Inflammatory macrophage treated with lipopolysaccharide for 1 hour (primary cell): ENCODE data around the gene SERPIND1.
"Not testable (repeated sequence)": the region's sequence is repeated elsewhere in the genome, so short reads cannot be mapped to it uniquely, and the experiment has no call there.

Experiments
- DNase-seq, 2 donors: peaks; one replicate each; pipeline ENCODE4 v3.0.0-alpha.2; 2020 to 2022

SERPIND1 gene, protein sequence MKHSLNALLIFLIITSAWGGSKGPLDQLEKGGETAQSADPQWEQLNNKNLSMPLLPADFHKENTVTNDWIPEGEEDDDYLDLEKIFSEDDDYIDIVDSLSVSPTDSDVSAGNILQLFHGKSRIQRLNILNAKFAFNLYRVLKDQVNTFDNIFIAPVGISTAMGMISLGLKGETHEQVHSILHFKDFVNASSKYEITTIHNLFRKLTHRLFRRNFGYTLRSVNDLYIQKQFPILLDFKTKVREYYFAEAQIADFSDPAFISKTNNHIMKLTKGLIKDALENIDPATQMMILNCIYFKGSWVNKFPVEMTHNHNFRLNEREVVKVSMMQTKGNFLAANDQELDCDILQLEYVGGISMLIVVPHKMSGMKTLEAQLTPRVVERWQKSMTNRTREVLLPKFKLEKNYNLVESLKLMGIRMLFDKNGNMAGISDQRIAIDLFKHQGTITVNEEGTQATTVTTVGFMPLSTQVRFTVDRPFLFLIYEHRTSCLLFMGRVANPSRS

DNA sequence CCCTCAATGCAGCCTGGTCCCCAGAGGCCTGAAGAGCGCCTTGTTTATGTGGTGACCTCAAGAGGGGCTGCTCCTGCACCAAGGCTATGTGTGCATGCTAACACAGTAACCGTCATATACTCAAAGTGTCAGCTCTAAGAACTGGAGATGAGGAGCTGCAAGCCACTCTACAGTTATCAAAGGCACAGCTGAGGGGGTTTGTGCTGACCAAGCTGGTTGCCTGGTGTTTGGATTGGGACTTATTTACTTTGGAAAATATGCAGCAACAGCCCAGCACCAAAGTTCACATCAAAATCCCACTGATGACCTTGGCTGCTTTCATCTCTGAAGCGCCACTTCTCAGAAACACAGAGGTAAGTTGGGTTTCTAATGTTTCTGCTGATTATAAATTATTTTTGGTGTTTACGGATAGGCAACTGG, at the start of gene SERPIND1:
TSS of gene SERPIND1 (plus strand) at position 321 of the 420 bp plus-strand sequence. CDS start 5,200 bp downstream, outside the sequence.
- DNase-seq, result no peak

DNA sequence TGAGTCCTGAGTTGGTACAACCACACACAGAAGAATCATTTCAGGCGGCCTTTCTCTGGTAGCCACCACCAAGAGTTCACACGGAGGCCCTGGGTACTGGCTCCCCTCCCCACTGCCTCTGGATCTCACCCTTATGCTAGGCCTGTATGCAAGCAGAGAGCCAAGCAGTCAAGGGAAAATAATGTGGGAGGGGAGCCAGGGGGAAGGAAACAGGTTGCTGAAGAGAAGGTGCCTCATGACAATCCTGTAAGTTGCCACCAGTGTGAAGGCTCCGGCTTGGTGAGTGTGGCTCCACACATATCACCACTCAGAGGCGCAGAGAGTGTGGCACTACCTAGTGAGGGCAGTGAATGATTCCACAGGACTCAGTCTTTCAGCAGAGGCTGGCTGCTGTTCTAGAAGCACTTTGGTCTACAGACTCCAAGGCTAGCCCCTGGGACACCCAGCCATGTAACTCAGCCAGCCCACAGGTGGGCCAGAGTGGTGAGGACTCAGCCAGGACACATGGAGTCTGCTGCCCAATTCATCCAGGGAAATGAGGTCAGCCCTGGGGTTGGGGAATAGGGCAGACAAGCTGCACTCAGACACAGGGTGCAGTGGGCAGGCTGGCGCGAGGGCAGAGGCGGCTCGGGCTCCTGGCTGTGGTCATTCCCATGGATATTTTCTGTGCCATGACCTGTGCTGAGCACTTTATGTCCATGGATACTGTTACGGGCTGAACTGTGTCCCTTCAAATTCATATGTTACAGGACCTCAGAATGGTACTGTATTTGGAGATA, 49.0 kb upstream of the SERPIND1 start:
- no peak for DNase-seq

DNA sequence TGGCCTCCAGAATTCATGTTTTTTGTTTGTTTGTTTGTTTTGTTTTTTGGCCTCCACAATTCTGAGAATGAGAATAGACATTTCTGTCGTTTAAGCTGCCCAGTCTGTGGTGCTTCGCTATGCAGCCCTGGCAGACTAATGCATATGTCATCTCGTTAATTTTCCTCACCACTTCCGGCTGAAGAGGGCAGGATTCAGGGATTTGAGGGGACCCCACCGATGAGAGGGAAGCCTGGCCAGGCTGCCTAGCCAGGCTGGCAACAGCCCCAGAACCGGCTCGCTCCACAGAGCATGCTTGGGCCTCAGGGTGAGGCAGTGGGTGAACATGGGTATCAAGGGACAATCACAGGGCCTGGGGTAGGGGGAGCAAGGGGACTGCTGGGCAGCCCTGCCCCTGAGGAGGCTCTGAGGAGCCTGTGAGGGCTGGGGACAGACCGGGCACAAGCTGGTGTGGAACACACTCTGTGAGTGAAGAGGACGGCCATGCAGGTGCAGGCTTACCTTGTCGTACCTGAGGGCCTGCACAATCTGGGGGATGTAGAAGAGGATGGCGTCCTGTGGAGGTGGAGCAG, 47.8 kb upstream of the SERPIND1 start:
- DNase-seq, result no peak

DNA sequence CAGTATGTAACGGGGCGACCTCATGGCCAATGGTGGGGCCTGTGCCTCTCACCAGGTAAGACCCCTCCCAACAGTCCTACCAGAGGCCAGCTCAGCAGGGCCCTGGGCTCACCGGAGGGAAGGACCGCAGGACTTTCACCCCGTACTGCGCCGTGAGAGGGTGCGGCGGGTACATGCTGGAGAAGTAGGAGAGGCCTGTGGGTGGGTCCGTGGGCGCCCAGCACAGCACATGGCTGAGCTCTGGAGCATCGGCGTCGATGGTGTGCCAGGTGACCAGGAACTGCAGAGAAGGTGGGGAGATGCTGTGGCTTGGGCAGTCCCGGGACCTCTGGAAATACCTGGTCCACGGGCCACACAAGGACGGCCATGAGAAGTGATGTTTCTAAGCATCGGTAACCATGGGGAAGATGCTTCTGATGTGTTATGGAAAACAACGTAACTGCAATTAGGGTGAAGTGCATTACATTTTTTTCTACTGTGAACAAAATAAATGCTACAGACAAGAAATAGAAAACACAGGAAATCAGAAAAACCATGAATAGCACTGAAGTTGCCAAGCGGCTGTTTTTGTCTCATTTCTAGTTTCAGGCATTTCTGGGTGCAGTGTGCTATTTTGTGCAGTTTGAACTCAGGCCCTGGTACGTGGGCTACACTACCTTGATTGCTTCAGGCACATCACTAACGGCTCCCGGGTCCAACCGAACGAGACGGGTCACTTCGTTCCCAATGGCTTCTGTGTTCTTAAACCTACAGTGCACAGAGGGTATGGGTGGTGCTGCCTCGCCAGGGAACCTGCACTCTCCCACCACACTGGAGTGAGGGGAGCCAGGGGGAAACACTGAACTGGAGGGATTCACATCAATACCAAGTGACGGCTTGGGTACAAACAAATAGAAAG, 46.5 kb upstream of the SERPIND1 start:
- no peak for DNase-seq

DNA sequence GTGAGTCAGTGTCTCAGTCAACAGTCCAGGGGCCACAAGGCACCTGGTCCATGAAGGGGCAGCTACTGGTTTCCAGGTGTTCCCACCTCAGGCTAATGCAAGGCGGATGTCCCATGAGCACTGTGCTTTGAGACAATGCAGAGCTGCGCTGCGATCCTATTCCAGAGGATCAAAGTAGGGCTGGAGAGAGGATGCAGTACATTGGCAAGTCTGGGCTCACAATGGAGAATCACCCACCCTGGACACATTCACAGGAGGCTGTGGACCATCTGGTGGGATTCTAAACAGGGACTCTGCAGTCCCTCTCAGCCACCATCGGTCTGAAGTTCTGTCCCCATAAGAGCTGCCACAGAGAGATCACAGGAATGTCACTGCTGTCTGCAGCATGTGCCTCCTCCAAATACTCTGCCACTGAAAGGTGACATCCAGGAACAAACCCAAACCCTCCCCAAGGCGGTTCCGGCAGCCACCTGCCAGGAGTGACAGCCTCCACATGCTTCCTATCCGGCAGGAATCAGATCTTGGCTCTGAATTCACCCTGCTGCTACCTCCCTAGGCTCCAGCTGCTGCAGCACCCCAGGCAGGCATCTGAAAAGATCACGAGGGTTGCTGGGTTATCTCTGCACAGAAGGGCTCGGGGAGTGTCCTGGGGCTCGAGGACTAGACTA, 45.3 kb upstream of the SERPIND1 start:
- no peak for DNase-seq

DNA sequence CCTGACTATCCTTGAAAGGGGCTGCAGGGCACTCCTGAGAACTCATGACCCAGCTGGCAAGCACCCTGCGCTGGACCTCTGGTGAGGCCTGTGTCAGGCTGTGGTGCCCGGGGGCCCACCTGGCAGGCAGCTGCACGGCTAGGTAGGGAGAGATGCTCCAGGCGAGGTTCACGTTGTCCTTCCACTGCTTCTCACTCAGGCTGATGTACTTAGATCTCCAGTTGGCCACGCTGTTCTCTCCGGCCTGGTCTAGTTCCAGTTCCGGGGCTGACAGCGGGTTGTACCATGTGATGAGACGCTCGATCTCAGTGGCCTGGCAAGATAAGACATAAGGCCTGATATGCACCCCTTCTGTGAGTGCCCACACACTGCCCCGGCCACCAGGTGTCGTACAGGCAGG, 44.7 kb upstream of the SERPIND1 start:
- no peak for DNase-seq

DNA sequence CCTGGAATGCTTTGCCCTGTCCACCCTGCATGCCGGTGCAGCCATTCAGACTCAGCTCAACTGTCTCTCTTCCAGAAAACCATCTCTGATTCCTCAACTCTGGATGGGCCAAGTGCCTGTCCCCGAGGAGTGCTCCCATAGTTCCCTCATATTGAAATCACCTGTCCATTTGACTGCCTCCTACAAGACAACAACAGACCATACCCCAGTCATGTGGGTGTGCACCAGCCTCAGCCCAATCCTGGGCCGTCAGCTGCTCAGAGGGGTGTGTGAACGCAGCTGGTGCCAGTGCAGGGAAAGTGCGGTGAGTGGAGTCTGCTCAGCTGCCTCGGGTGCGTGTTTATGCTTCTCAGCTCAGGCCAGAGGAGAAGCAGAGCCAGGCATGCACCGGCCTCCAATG, 41.5 kb upstream of the SERPIND1 start:
- DNase-seq, result not testable (repeated sequence)

DNA sequence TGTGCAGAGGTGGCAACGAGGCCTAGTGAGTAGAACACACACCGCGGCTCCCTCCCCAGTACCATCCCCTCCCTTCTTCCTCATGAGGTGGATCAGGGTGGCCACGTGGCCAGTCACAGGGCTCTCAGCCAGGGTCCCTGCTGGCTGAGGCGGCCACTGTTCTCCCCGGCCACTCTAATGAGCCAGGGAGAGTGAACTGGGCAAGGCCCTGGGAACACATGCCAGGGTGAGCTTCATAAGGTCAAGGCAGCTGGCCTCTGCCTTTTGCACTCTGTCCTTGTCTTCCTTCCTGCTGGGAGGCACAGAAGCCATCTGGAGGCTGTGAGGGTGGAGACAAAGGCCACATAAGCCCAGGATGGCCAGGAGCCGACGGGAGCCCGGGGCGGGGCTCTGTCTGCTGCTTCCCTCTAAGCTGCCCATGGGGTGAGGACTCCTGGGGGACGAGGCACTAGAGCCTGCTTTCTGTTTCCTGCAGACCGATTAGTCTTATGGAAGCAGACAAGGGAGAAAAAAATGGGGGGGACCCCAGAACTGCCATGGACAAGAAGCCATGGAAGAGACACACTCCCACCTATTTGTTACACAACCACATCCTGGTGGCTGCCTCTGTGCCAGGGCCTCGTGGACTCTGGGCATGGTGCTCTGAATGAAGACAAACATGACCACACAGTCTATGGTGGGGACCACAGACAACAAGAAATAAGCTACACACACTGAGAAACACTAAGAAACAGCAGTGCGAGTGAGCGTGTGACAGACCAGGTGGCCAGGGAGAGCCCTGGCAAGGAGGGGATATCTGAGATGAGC, 38.4 kb upstream of the SERPIND1 start:
- DNase-seq, result not testable (repeated sequence)

DNA sequence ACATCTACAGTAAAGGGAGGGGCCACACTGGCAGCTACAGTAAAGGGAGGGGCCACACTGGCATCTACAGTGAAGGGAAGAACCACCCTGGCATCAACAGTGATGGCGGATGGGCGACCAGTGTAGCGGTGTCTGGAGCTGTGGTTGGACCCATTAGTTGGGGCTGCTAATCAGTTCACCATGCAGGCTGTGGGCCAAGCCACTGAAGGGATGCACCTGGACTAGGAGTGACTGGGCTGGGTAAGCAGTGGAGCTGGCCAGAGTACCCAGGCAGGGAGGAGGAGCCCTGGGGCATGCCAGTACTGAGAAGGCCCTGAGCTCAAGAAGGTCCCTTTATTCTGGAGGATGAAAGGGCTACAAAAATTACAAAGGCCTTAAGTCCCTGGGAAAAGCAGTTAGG, 37.0 kb upstream of the SERPIND1 start:
- DNase-seq, result not testable (repeated sequence)

DNA sequence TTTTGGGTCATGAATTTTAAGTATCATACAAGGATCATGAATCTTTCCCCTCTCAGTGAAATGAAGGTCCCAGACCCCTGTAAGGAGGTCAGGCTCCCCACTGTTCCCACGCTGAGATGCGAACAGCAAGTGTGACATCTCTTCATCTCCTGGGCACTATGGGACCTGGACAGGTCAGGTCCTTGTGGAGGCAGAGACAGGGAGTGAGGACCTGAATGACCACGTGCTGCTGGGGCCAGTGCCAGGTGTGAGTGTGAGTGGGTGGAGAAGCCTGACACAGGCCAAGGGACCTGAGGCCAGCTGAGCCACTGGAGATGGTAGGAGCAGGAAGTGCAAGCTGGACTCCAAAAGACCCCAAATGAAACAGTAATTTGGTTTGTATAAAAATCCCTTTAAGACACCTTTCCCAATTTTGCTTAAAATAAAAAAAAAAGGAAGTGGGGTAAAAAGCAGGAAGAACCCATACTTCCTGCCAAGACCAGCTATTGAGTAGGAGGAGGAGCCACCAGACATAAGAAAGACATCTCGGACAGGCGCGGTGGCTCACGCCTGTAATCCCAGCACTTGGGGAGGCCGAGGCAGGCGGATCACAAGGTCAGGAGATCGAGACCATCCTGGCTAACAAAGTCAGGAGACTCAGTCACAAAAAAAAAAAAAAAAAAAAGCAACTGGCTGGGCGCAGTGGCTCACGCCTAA, 35.4 kb upstream of the SERPIND1 start:
- DNase-seq, result peak; percentile 30 to 69

DNA sequence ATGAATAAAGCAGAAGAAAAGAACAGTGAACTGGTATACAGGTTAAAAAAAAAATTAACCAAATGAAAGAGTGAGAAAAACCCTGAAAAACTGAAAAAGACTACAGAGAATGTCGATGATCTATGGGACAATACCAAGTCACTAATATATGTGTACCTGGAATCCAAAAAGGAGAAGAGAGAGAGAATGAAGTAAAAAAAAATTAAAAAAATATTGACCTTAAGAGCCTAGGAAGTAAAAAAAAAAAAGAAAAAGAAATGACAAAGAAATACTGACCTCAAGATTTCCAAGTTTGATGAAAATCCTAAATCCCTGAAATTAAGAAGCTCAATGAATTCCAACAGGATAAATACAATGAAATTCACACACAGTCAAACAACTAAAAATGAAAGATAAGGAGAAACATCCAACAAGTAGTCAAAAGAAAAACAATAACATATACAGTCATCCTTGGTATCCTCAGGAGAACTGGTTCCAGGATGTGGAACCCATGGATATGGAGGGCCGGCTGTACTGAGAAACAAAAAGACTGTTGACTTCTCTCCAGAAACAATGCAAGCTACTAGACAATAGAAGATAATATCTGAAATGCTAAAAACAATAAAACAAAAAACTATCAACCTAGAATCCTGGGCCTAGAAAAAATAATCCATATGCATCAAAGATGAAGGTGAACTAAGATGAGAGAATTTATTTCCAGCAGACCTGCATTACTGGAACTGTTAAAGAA, 33.5 kb upstream of the SERPIND1 start:
- no peak for DNase-seq

DNA sequence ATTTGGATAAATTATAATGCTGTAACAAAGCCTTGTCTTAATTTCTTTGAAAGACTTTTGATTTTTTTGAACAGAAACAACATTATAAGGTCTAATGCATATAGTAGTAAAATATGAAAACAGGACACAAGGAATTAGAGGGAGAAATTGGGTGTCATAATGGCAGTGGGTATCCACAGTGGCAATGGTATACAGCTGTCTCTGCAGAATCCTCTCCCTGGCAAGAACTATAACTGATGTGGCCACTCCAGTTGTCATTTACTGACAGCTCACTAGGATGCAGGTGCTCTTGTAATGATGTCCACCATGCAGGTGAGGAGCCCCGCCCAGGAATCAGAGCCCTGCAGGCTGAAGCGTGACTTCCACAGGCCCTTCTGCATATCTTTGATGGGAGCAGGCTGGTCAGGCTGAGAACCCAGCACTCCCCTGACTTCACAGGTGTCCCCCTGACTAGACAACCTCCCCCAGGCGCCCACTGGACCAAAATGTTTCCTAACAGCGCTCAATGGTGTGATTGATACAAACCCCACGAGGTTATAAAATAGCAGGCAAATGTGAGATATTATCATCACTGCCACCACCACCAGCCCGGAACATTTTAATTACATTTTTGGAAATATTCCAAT, 32.8 kb upstream of the SERPIND1 start:
- DNase-seq, result no peak

DNA sequence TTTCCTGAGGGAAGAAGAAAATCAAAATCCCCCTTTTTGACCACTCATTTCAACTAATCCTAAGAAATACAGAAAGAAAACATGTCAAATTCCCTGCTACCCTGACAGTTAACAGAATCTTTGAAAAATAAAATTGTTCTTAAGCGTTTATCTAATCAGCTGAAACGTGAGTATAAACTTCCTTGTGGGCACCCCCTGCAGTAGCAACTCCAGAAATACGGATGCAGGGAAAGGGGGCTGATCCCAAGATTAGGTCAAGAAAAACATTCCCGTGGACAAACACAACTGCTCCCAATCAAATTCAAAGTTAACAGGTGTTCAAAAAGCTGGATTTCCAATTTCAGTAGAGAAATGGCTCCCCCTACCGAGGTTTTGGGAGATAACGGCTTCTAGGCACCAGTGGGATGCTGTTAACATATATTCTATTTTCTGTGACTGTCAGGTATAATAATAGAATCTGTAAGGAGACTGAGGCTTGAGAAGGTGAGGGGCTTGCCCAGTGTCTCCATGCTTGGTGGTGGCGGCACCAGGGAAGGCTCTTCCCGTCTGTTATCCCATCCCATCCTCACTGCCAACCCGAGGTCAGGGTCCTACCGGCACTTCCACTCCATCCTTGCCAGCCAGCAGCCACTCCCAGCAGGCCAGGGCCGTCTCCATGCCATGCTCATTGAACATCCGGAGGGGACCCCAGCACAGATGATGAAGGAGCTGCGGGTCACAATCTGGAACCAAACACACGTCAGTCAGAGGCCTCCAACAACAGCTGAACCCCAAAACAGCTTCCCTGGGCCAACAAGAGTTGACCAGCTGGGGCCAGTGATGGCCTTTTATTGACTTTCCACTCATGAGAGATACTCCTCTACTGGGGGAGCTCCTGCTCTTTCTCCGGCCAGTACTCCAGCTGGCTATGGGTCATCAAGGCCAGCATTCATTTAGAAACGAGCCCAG, 32.0 kb upstream of the SERPIND1 start:
- DNase-seq, result peak in 1 of 2 donors; percentile 69

DNA sequence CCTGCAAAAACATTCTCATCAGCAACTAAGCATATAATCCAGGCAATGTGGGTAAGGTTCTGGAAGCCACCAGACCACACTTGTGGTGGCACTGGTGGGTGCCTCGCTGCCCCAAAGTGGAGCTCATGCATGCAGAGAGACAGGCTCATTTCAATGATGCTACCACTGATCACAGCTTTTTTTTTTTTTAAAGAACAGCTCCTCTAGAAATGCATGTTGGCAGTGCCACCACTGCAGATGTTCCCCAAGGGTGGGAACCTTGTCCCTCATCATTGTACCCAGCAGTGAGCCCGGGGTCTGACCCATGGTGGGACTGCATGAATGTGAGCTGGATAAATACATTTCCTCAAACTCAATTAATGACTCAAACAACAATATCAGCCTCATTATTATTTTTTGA, 31.1 kb upstream of the SERPIND1 start:
- DNase-seq, result no peak

DNA sequence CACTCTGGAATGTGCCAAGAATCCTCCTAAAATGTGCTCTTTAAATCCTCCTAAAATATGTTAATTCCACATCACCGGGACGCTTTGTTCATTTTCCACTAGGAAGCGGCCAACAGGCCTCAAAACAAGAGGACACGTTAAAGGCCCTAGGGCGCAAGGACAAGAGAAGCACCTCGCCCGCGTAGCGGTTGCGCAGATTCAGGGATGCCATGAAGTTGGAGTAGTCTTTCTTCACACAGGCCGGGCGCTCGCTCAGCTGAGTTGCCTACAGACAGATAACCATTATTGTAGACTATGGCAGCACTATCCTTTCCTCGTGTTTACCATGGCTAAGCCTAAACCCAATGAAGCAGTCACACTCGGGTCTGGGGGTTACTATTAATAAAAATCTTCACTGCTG, 29.5 kb upstream of the SERPIND1 start:
- DNase-seq, result no peak

DNA sequence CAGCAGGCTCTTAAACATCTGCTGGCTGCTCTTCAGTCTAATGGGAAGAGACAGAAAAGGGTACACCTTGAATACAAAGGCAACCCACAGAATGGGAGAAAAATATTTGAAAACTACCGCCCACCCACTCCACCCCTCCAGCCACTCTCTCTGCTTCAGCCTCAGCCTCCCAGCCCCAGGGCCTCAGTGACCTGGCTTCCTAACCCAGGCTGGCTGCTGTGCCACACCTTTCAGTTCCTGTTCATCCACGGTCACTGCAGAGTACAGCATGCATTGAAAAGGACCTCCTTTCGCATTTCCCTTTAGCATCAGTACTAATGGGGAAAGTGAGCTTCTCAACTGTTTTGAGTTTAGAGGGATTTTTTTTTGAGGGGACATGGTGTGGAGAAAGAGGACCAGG, 28.8 kb upstream of the SERPIND1 start:
- no peak for DNase-seq

DNA sequence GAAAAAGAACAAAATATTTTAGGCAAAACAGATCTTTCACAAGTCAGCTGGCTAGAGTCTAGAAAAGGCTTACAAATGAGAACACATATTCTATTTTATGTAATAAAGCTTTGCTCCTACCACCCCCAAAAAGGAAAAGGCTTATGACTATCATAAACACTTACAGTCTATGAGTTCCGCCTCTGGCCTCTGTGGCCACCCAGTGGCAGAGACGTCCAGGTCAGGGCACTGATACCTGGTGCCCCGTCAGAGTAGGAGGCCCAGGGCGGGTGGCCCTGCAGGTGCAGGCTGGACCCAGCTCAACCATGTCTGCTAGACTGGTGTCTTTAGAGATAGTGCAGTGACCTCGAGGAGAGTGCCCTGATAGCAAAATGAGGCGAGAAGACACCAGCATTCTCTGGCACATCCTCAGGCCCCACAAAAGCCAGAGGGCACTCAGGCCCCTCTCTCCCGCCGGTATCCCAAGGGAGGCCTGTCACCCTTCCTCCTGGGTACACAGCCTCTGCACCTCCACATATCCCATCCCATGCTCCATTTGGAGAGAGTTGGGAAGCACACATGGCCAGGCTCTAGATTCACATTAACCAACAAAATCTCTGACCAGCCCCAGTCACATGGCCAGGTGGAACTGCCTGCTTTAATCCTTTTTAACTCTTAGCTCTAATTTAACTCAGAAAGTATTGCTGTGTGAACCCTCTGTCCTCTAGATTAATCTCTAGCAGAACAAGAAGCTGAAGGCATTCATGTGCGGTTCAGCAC, 27.3 kb upstream of the SERPIND1 start:
- no peak for DNase-seq
